Sigmoid colon (tissue), 7 donors: ENCODE measurements around the gene MINDY4. TPM values are rescaled to one million over a fixed set of nuclear protein-coding genes. Genes with fewer than 3 reads are reported as not detected.

Experiments used
- DNase-seq: peaks from one replicate; pipeline ENCODE4 v3.0.0-alpha.2; 2019
- H3K27ac ChIP-seq, 4 donors: fragments of 200-600 bp; sonication (generic); one replicate each; pipeline ENCODE4 v1.5.1; 2016 to 2019; ENCODE audit warnings: mild to moderate bottlenecking in 1 of 4
- H3K27me3 ChIP-seq, 3 donors: fragments of 200-600 bp; sonication (generic); one replicate each; pipeline ENCODE4 v1.5.1; 2019; ENCODE audit warnings: mild to moderate bottlenecking in 1 of 3
- H3K36me3 ChIP-seq, 4 donors: fragments of 200-600 bp; sonication (generic); one replicate each; pipeline ENCODE4 v1.5.1; 2016 to 2019
- H3K4me1 ChIP-seq, 4 donors: fragments of 200-600 bp; sonication (generic); one replicate each; pipeline ENCODE4 v1.5.1; 2017 to 2019
- H3K4me3 ChIP-seq, 4 donors: fragments of 200-600 bp; sonication (generic); one replicate each; pipeline ENCODE4 v1.5.1; 2017 to 2019; ENCODE audit warnings: mild to moderate bottlenecking in 2 of 4, moderate library complexity in 1 of 4
- H3K9me3 ChIP-seq, 4 donors: fragments of 200-600 bp in 3 of 4; sonication (generic) in 3 of 4; one replicate each; pipeline versions ENCODE4 v1.5.1 to v1.6.1; 2013 to 2019
- CTCF ChIP-seq, 4 experiments: fragments of 450-650 bp in 3 of 4; fragments of 200-600 bp in 1 of 4; IDR thresholded peaks; one replicate each; pipeline ENCODE4 v1.5.1; 2016 to 2019; ENCODE audit warnings: antibody characterized with exemption in 4 of 4, mild to moderate bottlenecking in 3 of 4, moderate library complexity in 2 of 4
- EP300 ChIP-seq, 4 donors: sonication (generic); formaldehyde crosslinking; IDR thresholded peaks; one replicate each; pipeline ENCODE4 v1.6.1; 2017; ENCODE audit warnings: antibody characterized with exemption in 4 of 4
- POLR2A ChIP-seq, 2 donors: fragments of 450-650 bp; IDR thresholded peaks; one replicate each; pipeline ENCODE4 v1.6.1; 2016; ENCODE audit warnings: antibody characterized with exemption in 2 of 2, mild to moderate bottlenecking in 2 of 2, moderate library complexity in 2 of 2
- POLR2AphosphoS5 ChIP-seq, 4 donors: sonication (generic); formaldehyde crosslinking; IDR thresholded peaks; one replicate each; pipeline ENCODE4 v1.6.1; 2017; ENCODE audit warnings: antibody characterized with exemption in 4 of 4
- WGBS, 2 donors: extraction: QIAGEN DNeasy Blood & Tissue Kit; methylation state at CpG; one replicate each; pipeline ENCODE4 v1.1.7; 2013; 5-methylcytosine and 5-hydroxymethylcytosine counted together
- intact Hi-C: fragments of 100-400 bp; cut with DNase I; formaldehyde crosslinking; loops from one replicate; pipeline ENCODE4 v1.15.1; 2023
- polyA plus RNA-seq, 3 donors: library from polyadenylated mRNA; stranded (reverse); fragments of 200-250 nt; gene quantifications; one replicate each; pipeline ENCODE4 v1.2.3, GENCODE V29; 2013
- total RNA-seq, 4 donors: library from RNA; depleted of rRNA; stranded (reverse); fragments of >200 nt; gene quantifications; one replicate each; pipeline ENCODE4 v1.1.0, GENCODE V29; 2016
- donor health status: healthy with polysubstance abuse.
- donor health status: Bipolar disorder and iron deficiency.
- donor health status: healthy.

MINDY4 gene
- total and polyA plus RNA-seq, 7 donors: 1.2 to 26.3 (median 9.4) TPM

- no peaks in the 10 kb centered on the region for H3K27me3 ChIP-seq
- H3K4me1 ChIP-seq: no peaks in the 10 kb centered on the region
- H3K9me3 ChIP-seq: no peaks in the 10 kb centered on the region
- intact Hi-C loops: no loop called here
- 48 to 52% methylated on average over 8 of the region's 8 CpGs for WGBS, 2 donors
- TF ChIP-seq POLR2A (IDR thresholded peaks at IDR 0.05): no peak
- TF ChIP-seq EP300 (IDR thresholded peaks at IDR 0.05): no peak
- no peak for TF ChIP-seq CTCF (IDR thresholded peaks at IDR 0.05)
- no peak for TF ChIP-seq POLR2AphosphoS5 (IDR thresholded peaks at IDR 0.05)
- H3K36me3 ChIP-seq: no peaks in the 10 kb centered on the region
- no peak overlapping the region for H3K27ac ChIP-seq
- no peak overlapping the region for H3K4me3 ChIP-seq
- no peak for DNase-seq
Measured at GRCh38 chr7:30727061-30727945, 43.9 kb upstream of the MINDY4 start.

GRCh38 chr7:30728591-30729100 lies 42.6 kb upstream of the MINDY4 start:
- TF ChIP-seq CTCF (IDR thresholded peaks at IDR 0.05) (no peak), EP300 (IDR thresholded peaks at IDR 0.05) (no peak), POLR2A (IDR thresholded peaks at IDR 0.05) (no peak), POLR2AphosphoS5 (IDR thresholded peaks at IDR 0.05) (no peak)
- Histone ChIP-seq H3K27ac (no peak overlapping the region), H3K4me3 (no peak overlapping the region), H3K27me3 (peaks cover 0 to 6% (median 0%) of the 10 kb centered on the region in 3 donors), H3K9me3 (no peaks in the 10 kb centered on the region), H3K36me3 (no peaks in the 10 kb centered on the region), H3K4me1 (no peaks in the 10 kb centered on the region)
- WGBS, 2 donors: 78 to 80% methylated on average over 6 of the region's 6 CpGs
- DNase-seq: no peak
- intact Hi-C loops: no loop called here

GRCh38 chr7:30729642-30730041 lies 41.6 kb upstream of the MINDY4 start:
- 78 to 82% methylated on average over 2 of the region's 2 CpGs for whole genome bisulfite sequencing, 2 donors
- Histone ChIP-seq H3K27me3 (peaks cover 0 to 6% (median 0%) of the 10 kb centered on the region in 3 donors), H3K36me3 (no peaks in the 10 kb centered on the region), H3K4me1 (no peaks in the 10 kb centered on the region), H3K27ac (no peak overlapping the region), H3K9me3 (no peaks in the 10 kb centered on the region), H3K4me3 (no peak overlapping the region)
- no peak for DNase-seq
- intact Hi-C loops: no loop called here
- TF ChIP-seq EP300 (IDR thresholded peaks at IDR 0.05): no peak
- TF ChIP-seq CTCF (IDR thresholded peaks at IDR 0.05): no peak
- TF ChIP-seq POLR2A (IDR thresholded peaks at IDR 0.05): no peak
- no peak for TF ChIP-seq POLR2AphosphoS5 (IDR thresholded peaks at IDR 0.05)

- H3K4me1 ChIP-seq: no peaks in the 10 kb centered on the region
Measured at GRCh38 chr7:30730097-30730496, 41.1 kb upstream of the MINDY4 start.

More at GRCh38 chr7:30730097-30730496, 41.1 kb upstream of the MINDY4 start:
- intact Hi-C loops: no loop called here
- Histone ChIP-seq H3K4me3 (no peak overlapping the region), H3K36me3 (no peaks in the 10 kb centered on the region), H3K27me3 (peaks cover 0 to 6% (median 0%) of the 10 kb centered on the region in 3 donors), H3K9me3 (no peaks in the 10 kb centered on the region), H3K27ac (no peak overlapping the region)
- no peak for TF ChIP-seq EP300 (IDR thresholded peaks at IDR 0.05)
- TF ChIP-seq POLR2A (IDR thresholded peaks at IDR 0.05): no peak
- TF ChIP-seq POLR2AphosphoS5 (IDR thresholded peaks at IDR 0.05): no peak
- TF ChIP-seq CTCF (IDR thresholded peaks at IDR 0.05): no peak
- no peak for DNase-seq
- 97 to 99% methylated on average over 2 of the region's 2 CpGs for WGBS, 2 donors
